Trophoblast cell (in vitro differentiated cells and primary cell): Measurements from ENCODE around the gene GREM2.

Experiments used
- DNase-seq, 2 donors: peaks; one replicate each; pipeline ENCODE4 v3.0.0-alpha.2; 2016
- H2AFZ ChIP-seq: 2 replicates; pipeline ENCODE4 v1.6.1; 2013; ENCODE audit warnings: low read length, moderate library complexity, mild to moderate bottlenecking; ENCODE audit not compliant: insufficient read depth, poor library complexity
- H2AK5ac ChIP-seq: 2 replicates; pipeline ENCODE4 v1.6.1; 2013; ENCODE audit warnings: mild to moderate bottlenecking, low read length
- H2BK120ac ChIP-seq: 2 replicates; pipeline ENCODE4 v1.6.1; 2013; ENCODE audit warnings: low read length, mild to moderate bottlenecking, moderate library complexity; ENCODE audit not compliant: insufficient read depth, poor library complexity
- H2BK12ac ChIP-seq: 2 replicates; pipeline ENCODE4 v1.6.1; 2013; ENCODE audit warnings: mild to moderate bottlenecking, low read length, moderate library complexity
- H2BK5ac ChIP-seq: 2 replicates; pipeline ENCODE4 v1.6.1; 2013; ENCODE audit warnings: low read length, low read depth, moderate library complexity, mild to moderate bottlenecking; ENCODE audit not compliant: poor library complexity
- H3K14ac ChIP-seq: 2 replicates; pipeline ENCODE4 v1.6.1; 2013; ENCODE audit warnings: mild to moderate bottlenecking, low read length
- H3K18ac ChIP-seq: 2 replicates; pipeline ENCODE4 v1.6.1; 2013; ENCODE audit warnings: mild to moderate bottlenecking, low read length
- H3K23ac ChIP-seq: 2 replicates; pipeline ENCODE4 v1.6.1; 2013; ENCODE audit warnings: low read length
- H3K27ac ChIP-seq: 2 replicates; pipeline ENCODE4 v1.5.1; 2013; ENCODE audit warnings: low read depth, mild to moderate bottlenecking, inconsistent platforms, low read length, moderate library complexity
- H3K27me3 ChIP-seq: 2 replicates; pipeline ENCODE4 v1.6.1; 2013; ENCODE audit warnings: inconsistent platforms, mild to moderate bottlenecking, low read length, moderate library complexity; ENCODE audit not compliant: insufficient read depth
- H3K36me3 ChIP-seq, 2 experiments: 1 replicate in 1 of 2; 2 replicates in 1 of 2; pipeline ENCODE4 v1.6.1; 2013; ENCODE audit warnings: low read length in 2 of 2, mild to moderate bottlenecking in 2 of 2, moderate library complexity in 1 of 2; ENCODE audit not compliant: insufficient read depth in 2 of 2, control insufficient read depth in 1 of 2
- H3K4ac ChIP-seq: 2 replicates; pipeline ENCODE4 v1.6.1; 2013; ENCODE audit warnings: low read depth, mild to moderate bottlenecking, low read length, moderate library complexity
- H3K4me1 ChIP-seq, 2 experiments: 1 replicate in 1 of 2; 2 replicates in 1 of 2; pipeline ENCODE4 v1.6.1; 2013; ENCODE audit warnings: low read length in 2 of 2, mild to moderate bottlenecking in 2 of 2, moderate library complexity in 1 of 2; ENCODE audit not compliant: insufficient read depth in 2 of 2, control insufficient read depth in 1 of 2
- H3K4me2 ChIP-seq: 2 replicates; pipeline ENCODE4 v1.6.1; 2013; ENCODE audit warnings: inconsistent platforms, mild to moderate bottlenecking, low read length, moderate library complexity
- H3K4me3 ChIP-seq: 2 replicates; pipeline ENCODE4 v1.5.1; 2013; ENCODE audit warnings: mild to moderate bottlenecking, low read depth, low read length, inconsistent platforms
- H3K79me1 ChIP-seq: one replicate; pipeline ENCODE4 v1.6.1; 2013; ENCODE audit warnings: low read length
- H3K79me2 ChIP-seq: 2 replicates; pipeline ENCODE4 v1.6.1; 2013; ENCODE audit warnings: low read length, mild to moderate bottlenecking; ENCODE audit not compliant: control insufficient read depth, insufficient read depth, poor library complexity
- H3K9ac ChIP-seq: 2 replicates; pipeline ENCODE4 v1.6.1; 2013; ENCODE audit warnings: mild to moderate bottlenecking, low read length
- H3K9me3 ChIP-seq: 2 replicates; pipeline ENCODE4 v1.6.1; 2013; ENCODE audit warnings: low read depth, mild to moderate bottlenecking, control low read depth, inconsistent platforms, low read length; ENCODE audit not compliant: insufficient read depth
- H4K12ac ChIP-seq: 2 replicates; pipeline ENCODE4 v1.6.1; 2013; ENCODE audit warnings: low read depth, mild to moderate bottlenecking, low read length, moderate library complexity
- H4K8ac ChIP-seq: 2 replicates; pipeline ENCODE4 v1.6.1; 2013; ENCODE audit warnings: low read depth, mild to moderate bottlenecking, low read length, moderate library complexity
- H4K91ac ChIP-seq: one replicate; pipeline ENCODE4 v1.6.1; 2013; ENCODE audit warnings: low read depth, mild to moderate bottlenecking, low read length, moderate library complexity
- WGBS: extraction: QIAGEN DNeasy Blood & Tissue Kit; methylation state at CpG from one replicate; pipeline ENCODE4 v1.1.7; 2013; ENCODE audit warnings: missing lambda C conversion rate; ENCODE audit not compliant: insufficient read length, insufficient coverage; ENCODE audit errors: extremely low coverage; 5-methylcytosine and 5-hydroxymethylcytosine counted together

GREM2 gene

DNA sequence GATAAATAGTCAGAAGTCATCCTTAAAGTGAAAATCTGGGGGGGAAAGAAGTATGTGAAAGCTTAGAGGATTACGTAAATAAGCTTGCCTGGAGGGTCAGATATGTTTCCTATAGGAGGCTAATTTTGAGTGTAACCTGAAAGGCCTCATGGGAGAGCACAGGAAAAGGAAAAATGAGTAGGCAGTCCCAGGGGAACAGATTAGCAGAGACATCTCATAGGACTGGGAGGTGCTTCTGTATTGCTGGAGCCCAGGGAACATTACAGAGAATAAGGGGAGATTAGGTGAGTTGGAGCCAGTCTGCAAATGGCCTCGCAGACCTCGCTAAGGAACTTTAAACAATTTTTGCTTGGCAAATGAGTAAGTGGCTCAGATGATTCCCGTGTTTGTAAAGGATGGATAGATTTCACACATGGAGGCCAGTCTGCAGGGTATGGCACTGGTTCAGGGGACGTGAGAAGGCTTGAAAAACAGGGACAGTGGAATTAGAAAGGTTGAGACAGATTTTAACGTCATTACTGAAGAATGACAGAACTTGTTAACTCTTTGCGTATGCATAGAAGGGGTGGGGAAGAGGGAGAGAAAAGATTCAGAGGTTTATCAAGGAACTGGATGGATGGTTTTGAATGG lies 149.1 kb downstream of the GREM2 start:
- Histone ChIP-seq H3K9ac (no peak overlapping the region), H3K4me2 (no peak overlapping the region), H4K8ac (no peak overlapping the region), H3K27ac (no peak overlapping the region), H2BK12ac (peak overlapping the region; percentile 63), H3K79me2 (no peaks in the 10 kb centered on the region), H3K4me1 (peaks cover 3 to 10% of the 10 kb centered on the region in 2 experiments), H2BK5ac (no peak overlapping the region), H3K36me3 (no peaks in the 10 kb centered on the region), H2AK5ac (no peak overlapping the region), H4K12ac (no peak overlapping the region), H4K91ac (peak overlapping the region; percentile 49), H2BK120ac (no peak overlapping the region), H3K79me1 (peaks cover 18% of the 10 kb centered on the region), H3K27me3 (no peaks in the 10 kb centered on the region), H3K9me3 (no peaks in the 10 kb centered on the region), H3K4me3 (no peak overlapping the region), H3K4ac (no peak overlapping the region), H3K18ac (no peak overlapping the region), H3K23ac (no peak overlapping the region), H3K14ac (no peak overlapping the region), H2AFZ (no peak overlapping the region)
- WGBS, result no CpG with 5 or more reads among the region's 7 CpGs
- no peak for DNase-seq

DNA sequence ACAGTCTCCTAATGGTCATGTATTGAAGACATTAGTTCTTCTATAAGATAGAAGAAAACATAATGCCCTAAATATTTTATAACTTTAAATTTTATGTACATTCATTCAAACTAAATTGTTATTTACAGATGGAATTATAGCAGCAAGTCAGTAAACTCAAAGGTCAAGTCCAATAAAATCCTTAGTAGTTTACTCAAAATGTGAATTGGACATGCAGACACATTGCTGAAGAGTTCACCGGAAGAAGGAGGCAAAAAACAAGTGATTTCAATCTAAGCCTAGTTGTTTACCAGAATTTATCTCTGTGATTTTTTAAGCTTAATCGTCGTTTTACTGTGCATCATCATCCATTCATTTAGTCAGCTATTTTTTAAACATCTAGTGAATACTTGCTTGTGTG lies 149.7 kb downstream of the GREM2 start:
- no peak overlapping the region for H2BK5ac ChIP-seq
- no peaks in the 10 kb centered on the region for H3K36me3 ChIP-seq
- no peak overlapping the region for H3K9ac ChIP-seq
- H3K4me3 ChIP-seq, result no peak overlapping the region
- H3K27me3 ChIP-seq, result no peaks in the 10 kb centered on the region
- no peak overlapping the region for H3K18ac ChIP-seq
- no peak overlapping the region for H3K14ac ChIP-seq
- no peak overlapping the region for H2AFZ ChIP-seq
- peaks cover 3 to 12% of the 10 kb centered on the region in 2 experiments for H3K4me1 ChIP-seq
- H2AK5ac ChIP-seq, result no peak overlapping the region
- H3K27ac ChIP-seq, result no peak overlapping the region
- no peak overlapping the region for H3K23ac ChIP-seq
- no peak overlapping the region for H4K91ac ChIP-seq
- no peak overlapping the region for H4K8ac ChIP-seq
- H3K79me2 ChIP-seq, result no peaks in the 10 kb centered on the region
- no CpG with 5 or more reads among the region's 3 CpGs for WGBS
- H3K79me1 ChIP-seq, result peaks cover 22% of the 10 kb centered on the region
- H2BK120ac ChIP-seq, result no peak overlapping the region
- DNase-seq, result no peak
- no peak overlapping the region for H3K4ac ChIP-seq
- no peaks in the 10 kb centered on the region for H3K9me3 ChIP-seq
- H4K12ac ChIP-seq, result no peak overlapping the region
- no peak overlapping the region for H2BK12ac ChIP-seq
- no peak overlapping the region for H3K4me2 ChIP-seq

DNA sequence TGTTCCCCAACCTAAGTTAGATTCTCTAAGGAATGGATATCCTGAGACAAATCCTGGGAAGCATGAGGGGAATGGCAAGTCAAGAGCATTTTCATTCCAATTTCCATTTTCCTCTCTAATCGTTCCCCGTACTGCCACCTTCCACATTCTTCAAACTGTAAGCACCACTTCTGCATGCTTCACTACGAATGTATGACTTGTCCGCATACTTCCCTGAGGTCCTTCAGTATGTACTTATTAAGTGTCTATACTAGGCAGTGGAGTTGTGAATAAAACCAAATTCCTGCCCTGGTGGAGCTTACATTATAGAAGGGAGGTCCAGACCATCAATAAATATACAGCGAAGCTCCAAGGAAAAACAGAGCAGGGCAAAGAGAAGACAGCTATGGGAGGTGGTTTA lies 154.8 kb downstream of the GREM2 start:
- Histone ChIP-seq H3K4me1 (peaks cover 3% of the 10 kb centered on the region in 2 experiments), H2BK5ac (no peak overlapping the region), H2AFZ (no peak overlapping the region), H4K8ac (no peak overlapping the region), H3K14ac (no peak overlapping the region), H3K79me2 (no peaks in the 10 kb centered on the region), H3K27me3 (no peaks in the 10 kb centered on the region), H3K36me3 (no peaks in the 10 kb centered on the region), H2BK12ac (no peak overlapping the region), H4K12ac (no peak overlapping the region), H2AK5ac (no peak overlapping the region), H3K9ac (no peak overlapping the region), H3K79me1 (peaks cover 7% of the 10 kb centered on the region), H3K9me3 (no peaks in the 10 kb centered on the region), H3K18ac (no peak overlapping the region), H2BK120ac (no peak overlapping the region), H4K91ac (no peak overlapping the region), H3K4ac (no peak overlapping the region), H3K23ac (no peak overlapping the region), H3K4me3 (no peak overlapping the region), H3K4me2 (no peak overlapping the region), H3K27ac (no peak overlapping the region)
- no peak for DNase-seq
- 100% methylated on average over 2 of the region's 5 CpGs for WGBS

DNA sequence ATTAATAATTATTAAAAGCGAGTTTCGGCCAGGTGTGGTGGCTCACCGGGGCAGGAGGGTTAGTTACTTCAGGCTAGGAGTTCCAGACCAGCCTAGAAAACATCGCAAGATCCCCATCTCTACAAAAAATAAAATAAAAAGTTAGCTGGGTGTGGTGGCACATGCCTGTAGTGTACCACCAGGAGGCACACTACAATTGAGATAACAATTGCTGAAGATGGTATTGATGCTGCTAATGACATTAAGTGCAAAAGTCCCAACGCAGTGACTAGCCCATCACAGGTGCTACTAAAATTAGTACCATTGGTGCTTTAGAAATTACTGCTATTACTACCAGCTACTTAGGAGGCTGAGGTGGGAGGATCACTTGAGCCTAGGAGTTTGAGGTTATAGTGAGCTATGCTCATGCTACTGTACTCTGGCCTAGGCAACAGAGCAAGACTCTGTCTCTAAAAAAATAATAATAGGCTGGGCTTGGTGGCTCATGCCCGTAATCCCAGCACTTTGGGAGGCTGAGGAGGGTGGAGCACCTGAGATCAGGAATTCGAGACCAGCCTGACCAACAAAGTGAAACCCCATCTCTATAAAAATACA lies 156.6 kb downstream of the GREM2 start:
- peaks cover 3% of the 10 kb centered on the region in 2 experiments for H3K4me1 ChIP-seq

More for the DNA sequence above, 156.6 kb downstream of the GREM2 start:
- H2BK12ac ChIP-seq, result no peak overlapping the region
- peak in 1 of 2 donors; percentile 40 for DNase-seq
- H3K36me3 ChIP-seq, result no peaks in the 10 kb centered on the region
- H3K14ac ChIP-seq, result no peak overlapping the region
- no peak overlapping the region for H2BK120ac ChIP-seq
- no peak overlapping the region for H4K12ac ChIP-seq
- H3K79me2 ChIP-seq, result no peaks in the 10 kb centered on the region
- H2AFZ ChIP-seq, result no peak overlapping the region
- no CpG with 5 or more reads among the region's 7 CpGs for WGBS
- no peak overlapping the region for H4K91ac ChIP-seq
- H3K4me3 ChIP-seq, result no peak overlapping the region
- no peak overlapping the region for H3K4ac ChIP-seq
- no peaks in the 10 kb centered on the region for H3K9me3 ChIP-seq
- no peak overlapping the region for H3K18ac ChIP-seq
- no peak overlapping the region for H3K23ac ChIP-seq
- no peak overlapping the region for H4K8ac ChIP-seq
- no peak overlapping the region for H3K27ac ChIP-seq
- no peaks in the 10 kb centered on the region for H3K27me3 ChIP-seq
- H3K79me1 ChIP-seq, result peaks cover 6% of the 10 kb centered on the region
- no peak overlapping the region for H3K4me2 ChIP-seq
- no peak overlapping the region for H3K9ac ChIP-seq
- H2AK5ac ChIP-seq, result no peak overlapping the region
- H2BK5ac ChIP-seq, result no peak overlapping the region
